HG03520 (cell line): ENCODE data around the gene PRR23E.

Experiments
- ATAC-seq: cut with Tn5 transposase; IDR thresholded peaks from one replicate; pipeline ENCODE4 v1.9.1; 2021; ENCODE audit warnings: mild to moderate bottlenecking, moderate library complexity; ENCODE audit not compliant: unreplicated experiment

The PRR23E gene

DNA sequence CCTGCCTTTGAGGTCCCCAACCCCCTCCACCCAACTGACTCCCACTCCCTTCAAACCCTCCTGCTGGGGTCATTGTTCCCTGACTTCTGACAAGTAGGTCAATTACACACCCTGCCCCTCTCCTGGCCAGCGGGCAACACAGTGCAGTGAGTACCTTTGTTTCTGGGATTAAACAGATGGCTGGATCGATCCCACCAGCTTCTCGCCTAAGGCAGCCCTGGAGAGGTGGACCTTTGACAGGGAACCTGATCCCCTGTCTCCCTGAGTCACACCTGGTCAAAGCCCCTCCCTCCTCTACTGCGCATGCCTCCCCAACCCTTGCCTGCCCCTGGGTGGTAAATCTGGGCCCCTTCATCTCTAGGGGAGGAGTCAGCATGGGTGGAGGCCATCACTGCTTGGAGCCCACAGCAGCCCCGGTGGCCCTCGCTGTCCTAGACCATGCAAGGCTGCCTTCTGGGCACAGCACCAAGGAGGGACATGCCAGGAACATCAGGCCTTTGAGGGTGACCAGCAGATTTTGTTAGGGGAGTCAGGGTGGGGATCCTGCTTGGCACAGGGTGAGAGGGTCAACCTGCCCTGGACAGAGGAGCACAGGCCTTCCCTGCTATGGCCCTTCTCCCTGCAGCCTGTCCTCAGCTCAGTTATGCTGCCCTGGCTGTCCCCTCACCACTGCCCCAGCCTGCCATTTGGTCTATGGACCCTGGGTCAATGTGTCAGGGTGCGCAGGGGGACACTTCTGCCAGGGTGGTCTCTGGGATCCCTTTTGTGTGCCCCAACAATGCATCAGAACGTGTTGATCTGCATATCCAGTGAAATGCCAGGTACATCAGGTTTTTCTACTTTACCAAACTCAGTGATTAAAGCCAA lies 9.8 kb upstream of the PRR23E start:
- ATAC-seq: no peak

DNA sequence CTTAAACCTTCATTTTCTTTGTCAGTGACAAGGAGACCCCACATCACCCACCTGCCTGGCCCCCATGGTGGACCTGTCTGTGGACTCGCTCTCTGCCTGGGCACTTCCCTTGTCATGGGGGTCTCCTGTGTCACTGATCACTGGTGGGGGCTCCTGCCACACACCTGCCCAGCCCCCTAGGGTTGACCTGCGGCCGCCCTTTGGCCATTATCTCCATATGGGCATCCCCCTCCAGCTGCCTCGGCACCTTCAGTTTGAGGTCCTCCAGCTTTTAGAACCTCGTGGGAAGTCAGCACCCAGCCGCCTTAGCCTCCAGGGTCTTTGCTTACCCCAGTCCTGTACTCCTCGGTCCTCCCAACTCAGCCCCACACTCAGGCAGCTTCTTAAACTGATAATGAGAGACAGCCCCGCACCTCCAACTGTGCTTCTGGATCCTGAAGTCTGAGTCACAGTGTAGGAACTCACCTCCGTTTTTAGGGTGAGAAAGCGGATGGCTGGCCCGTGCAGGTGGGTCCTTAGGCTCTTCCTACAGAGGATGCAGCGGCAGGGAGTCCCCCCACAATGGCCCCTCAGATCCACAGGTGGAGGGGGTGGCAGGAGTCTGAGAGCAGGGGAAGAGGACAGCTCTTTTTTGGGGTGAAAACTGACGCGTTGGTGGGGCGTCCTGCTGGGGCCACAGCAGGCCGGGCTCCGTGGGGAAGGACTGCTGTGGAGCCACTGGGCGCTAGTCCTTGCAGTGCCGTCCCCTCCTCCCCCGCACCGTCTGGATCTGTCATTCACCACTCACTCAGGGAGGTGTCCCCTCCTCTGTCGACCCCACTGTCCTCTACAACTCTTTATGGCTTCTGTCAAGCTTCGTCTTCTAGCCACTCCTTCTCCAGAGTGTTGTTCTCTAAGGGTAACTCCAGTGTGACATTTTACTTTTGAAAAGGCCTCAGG lies 8.7 kb upstream of the PRR23E start:
- ATAC-seq: no peak

DNA sequence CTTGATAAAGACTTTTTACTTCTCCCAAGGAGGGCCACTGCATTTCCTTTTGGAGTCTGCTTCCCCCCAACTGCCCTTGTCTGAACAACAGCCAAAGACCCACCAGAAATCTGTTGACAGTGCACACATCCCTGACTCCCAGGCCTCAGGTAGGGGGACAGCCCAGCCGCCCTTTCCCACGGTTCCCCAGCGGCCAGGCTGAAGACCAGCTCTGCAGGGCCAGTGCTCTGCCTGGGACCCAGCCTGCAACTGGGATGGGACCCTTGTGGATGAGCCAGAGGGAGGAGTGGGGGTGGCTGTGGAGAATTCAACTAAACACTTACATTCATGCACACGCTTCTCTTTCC lies 8.1 kb upstream of the PRR23E start:
- no peak for ATAC-seq

DNA sequence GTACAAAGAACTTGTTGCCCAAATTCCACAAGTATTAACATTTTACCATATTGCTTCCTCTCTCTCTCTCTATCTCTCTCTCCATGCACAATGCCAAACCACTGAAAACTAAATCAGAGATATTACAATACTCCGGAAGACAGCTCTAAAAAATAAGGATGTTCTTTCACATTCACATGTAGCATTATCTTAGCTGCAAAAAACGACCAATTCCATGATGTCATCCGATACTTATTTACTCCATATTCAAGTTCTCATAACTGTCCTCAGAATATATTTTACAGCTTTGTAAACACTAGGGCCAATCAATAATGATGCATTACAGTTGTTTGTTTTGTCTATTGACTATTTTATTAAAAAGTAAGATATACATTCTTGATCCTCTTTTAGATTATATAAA lies 7.7 kb upstream of the PRR23E start:
- ATAC-seq: no peak

DNA sequence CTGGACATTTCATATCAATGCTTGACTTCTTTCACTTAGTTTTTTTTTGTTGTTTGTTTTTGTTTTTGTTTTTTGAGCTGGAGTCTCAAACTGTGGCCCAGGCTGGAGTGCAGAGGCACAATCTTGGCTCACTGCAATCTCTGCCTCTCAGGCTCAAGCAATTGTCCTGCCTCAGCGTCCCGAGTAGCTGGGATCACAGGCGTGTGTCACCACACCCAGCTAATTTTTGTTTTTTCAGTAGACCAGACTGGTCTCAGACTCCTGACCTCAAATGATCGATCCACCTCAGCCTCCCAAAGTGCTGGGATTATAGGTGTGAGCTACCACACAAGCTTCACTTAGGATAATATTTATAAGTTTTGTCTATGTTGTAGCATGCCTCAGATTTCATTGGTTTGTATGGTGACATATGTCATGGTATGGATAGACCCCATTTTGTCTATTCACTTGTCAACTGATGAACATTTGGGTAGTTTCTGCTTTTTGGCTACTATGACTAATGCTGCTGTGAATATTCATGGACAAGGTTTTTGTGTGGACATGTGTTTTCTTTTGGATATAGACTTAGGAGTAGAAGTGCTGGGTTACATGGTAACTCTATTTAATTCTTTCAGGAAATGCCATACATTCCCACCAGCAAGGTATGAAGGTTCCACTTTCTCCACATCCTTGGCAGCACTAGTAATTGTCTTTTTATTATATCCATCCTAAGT lies 6.8 kb upstream of the PRR23E start:
- ATAC-seq: no peak

DNA sequence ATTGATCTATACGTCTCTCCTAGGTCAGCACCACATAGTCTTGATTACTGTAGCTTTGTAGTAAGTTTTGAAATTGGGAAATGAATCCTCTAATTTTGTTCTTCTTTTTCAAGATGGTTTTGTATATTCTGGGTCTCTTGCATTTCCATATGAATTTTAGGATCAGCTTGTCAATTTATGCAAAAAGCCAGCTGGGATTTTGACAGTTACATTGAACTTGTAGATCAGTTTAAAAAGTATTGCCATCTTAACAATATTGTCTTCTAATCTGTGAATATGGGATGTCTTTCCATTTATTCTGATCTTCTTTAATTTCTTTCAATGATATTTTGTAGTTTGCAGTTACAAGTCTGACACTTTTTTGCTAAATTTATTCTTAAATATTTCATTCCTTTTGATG lies 5.6 kb upstream of the PRR23E start:
- no peak for ATAC-seq

DNA sequence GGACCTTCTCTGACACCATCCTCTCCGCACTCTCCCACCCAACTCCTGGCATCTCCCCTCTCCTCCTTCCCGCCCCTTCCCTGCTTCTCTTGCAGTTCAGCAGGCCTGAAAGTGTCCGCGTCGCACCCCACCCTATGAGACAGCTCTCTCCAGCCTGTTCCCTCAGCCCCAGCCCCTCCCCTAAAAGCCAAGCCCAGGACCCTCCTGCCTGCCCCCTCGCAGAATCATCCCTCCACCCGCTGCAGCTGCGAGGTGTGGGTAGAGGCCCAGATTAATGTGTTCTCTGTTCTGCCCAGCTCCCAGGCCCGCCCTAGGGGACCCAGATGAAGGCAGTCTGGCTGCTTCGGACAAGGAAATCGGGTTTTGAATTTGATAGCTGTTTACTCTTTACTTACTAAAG lies 410 bp downstream of the PRR23E start:
- ATAC-seq: no peak

DNA sequence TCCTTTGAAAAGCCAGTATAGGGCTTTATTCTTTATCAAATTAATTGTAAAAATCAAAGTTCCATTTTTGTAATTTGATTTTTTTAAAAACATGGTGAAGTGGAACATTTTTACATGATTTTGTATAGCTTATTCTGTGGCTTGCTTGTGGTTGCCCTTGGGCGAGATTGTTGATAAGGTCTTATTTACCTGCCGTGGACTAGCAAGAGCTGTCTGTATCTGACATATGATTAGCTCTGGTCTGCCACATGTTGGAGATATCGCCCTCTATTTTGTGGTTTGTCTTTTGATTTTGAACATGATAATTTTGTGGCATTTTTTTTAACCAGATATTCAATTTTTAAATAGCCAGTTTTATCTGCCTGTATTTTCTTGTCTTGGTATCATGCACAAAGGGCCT lies 844 bp downstream of the PRR23E start:
- no peak for ATAC-seq

DNA sequence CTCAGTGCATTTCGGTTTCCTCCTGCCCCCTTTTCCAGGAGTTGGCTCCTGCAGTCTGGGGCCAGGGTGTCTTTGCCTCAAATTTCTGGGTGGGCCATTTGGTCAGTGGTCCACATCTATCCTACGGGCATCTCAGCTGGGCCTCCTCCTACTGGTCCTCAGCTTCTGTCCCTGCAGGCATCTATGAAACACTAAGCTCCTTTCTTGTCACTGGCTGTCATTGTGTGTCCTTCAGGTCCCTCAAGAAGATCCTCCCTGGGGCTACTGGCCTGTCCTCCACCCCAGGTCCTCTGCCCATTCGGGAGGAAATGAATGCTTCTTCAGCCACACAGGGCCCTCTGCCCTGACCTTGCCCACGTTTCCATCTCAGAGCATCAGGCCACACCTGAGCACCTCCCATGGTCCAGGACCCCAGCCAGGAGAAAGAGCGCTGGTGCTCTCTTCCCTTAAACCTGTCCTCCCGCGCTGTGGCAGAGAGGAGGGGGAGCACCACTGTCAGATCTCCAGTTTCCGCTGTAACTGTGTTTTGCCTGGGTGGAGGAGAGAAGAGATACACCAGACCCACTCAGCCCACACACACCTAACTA lies 1.8 kb downstream of the PRR23E start:
- ATAC-seq: no peak

DNA sequence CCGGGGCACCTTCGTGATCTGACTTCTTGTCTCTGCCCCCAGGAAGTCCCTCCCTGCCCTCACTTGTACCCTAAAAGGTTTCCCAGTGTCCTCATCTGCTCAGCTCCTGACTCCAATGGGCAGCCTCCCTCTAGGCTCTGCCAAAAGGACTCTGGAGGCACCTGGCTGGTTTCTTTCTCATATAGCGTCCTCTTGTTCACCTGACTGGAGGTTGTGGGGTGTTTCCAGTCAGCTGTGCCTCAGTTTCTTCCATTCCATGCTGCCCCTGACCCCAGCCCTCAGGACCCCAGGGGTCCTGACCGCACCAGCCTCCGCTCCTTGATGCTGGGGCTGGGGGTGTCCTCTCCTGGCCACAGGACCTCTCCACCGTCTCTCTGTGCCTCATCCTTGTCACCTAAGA lies 2.5 kb downstream of the PRR23E start:
- ATAC-seq: no peak

DNA sequence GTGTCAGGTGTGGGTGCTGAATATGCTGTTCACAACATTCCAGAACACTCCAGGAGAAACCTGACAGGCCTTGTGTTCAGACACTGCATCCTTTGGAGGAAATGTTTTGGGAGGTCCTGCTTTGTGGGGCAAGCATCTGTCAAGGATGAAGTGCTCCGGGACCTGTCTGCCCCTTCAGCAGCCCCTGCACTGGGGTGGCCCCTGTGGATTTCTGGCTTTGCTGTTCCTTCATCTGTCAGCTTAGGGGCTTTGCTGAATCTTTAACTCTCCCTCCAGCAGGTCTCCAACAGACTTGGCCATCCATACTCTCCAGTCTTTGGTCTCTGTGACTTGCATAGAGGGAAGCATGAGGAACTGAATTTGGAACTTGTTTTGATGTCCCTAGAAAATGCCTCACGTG lies 3.1 kb downstream of the PRR23E start:
- ATAC-seq: no peak

DNA sequence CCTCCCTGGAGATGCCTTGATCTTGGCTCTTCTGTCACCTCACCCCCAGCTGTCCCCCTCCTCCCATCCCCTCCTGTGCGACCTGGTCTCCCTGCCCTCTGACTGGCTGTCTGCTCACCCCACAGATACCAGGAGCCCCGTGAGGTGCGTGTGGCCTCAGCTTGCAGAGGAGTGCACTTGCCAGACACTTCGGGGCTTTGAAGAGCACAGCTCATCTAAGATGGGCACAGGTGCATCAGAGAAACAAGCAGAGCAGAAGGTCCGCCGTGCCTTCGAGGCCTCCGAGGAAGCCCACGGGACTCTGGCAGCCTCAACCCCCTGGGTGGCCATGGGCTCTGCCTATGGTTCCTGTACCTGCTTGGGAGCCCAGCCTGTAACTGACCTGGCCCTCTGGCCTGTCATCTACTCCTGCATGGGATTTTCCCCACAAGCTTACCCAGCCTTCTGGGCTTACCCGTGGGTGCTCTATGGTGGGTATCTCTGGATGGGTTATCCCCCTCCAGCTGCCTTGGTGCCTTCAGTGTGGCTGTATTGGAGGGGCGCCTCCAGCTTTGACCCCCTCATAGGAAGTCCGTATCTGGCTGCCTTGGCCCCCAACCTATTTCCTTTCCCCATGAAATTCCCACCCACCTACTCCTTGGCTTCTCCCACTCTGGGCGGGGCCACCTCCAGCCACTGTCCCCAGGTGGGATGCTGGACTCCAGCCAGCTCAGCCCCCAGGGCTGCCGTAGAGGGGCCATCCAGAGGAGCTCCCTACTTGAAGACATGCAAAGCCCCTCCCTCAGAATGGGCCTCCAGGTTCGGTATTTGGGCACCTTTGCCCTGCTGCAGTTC lies 3.8 kb downstream of the PRR23E start:
- ATAC-seq: no peak

DNA sequence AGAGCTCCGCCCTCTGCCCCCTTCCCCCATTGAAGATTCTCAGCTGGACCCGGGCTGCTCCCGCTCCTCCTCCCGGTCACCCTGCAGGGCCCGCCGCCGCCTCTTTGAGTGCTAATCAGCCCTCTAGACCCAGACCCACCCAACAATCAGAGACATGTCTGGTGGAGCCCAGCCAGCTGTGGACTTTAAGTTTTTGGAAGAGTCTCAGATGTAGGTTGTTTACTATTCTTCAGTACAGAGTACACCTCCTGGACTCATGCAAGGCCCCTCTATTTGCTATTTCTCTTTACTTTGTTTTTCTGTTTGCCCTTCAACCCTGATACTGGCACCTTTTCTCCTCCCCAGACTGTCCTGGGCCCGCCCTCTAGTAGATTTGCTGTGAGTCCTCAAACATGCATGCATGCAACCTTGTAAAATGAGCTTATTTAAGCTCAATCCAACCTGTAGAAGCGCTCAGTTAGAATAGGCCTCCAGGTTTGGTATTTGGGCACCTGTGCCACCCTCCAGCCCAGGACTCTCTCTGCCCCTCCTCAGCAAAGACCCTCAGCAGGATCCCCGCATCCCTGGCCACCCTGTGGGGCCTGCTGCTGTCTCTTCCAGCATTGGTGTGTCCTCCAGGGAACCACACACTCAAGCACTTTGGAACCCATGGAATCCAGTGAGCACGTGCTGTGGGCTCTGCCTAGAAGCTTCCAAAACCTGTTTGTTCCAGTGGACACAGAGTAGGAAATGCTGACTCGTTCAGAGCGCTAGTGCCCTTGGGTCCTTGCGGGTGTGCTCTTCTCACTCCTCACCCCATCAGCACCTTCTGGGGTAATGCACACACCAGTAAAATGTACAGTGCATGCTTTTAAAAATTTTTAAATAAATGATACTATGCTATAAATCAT lies 4.6 kb downstream of the PRR23E start:
- no peak for ATAC-seq

DNA sequence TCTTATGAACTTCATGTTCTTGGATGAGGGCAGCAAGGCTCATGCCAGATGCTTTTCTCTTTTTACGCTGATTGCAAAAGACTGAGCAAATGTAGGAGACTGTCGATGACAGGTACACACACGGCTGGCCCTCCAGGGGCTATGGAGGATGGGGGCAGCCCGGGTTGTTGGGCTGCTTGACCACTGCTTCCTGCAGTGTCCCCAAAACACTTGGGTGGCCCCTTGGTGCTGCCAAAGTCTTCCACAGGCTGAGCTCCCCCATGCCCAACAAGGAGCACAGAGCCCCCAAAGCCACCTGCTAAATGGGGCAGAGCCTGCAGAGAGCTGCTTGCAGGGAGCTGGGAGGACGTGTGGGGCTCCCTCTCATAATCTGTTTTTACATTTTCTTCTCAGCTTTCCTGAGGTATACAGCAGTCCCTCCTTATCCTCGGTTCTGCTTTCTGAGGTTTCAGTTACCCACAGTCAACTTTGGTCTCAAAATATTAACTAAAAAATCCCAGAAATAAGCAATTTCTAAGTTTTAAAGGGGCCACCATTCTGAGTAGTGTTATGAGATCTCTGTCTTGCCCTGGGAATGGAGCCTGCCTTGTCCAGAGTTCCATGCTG lies 7.3 kb downstream of the PRR23E start:
- no peak for ATAC-seq

DNA sequence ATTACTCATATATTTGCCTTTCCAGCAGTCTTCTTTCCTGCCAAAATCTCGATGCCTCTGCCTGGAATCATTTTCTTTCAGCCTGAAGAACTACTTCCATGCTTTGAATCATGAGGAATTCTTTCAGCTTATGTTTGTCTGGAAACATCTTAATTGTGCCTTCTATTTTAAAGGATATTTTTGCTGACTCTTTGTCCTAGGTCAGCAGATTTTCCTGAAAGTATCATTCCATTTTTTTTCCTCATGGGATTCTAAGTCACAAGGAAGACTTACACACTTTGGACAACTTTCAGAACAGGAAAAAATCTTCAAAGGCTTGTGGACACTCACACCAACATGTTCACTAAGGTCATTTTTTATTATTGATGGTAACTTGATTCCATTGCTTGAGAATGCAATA lies 10.1 kb downstream of the PRR23E start:
- ATAC-seq: no peak

DNA sequence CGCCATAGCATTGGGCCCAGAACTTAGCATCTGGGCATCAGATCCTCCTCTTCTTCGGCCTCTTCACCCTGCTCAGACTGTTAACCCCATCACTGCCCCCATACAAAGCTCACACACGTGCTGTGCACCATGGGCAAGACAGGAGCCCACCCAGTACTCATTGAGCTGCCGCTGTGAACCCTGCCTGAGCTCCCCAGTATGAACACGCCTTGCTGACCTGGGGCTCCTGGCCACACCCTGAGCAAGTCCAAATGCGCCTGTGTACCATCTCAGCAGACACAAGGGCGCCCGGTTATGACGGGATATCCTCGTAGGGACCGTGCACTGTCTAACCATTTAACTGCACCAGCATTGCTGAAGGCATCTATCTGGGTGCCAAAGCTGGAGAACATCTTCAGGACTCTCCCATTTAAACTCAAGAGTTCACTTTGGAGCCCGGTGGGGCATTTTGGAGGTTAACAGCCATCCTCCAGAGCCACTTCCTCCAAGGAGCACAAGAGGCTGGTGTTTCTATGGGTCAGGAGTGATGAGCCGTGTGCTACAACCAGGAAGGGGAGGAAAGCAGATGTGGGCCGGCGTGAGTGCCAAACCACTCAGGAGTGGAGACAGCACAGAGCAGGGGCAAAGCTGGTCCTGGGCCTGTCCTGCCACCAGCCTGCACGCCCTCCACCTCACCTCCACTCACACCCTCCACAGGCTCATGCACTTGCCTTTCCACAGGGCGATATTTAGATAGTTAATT lies 12.1 kb downstream of the PRR23E start:
- ATAC-seq: no peak

DNA sequence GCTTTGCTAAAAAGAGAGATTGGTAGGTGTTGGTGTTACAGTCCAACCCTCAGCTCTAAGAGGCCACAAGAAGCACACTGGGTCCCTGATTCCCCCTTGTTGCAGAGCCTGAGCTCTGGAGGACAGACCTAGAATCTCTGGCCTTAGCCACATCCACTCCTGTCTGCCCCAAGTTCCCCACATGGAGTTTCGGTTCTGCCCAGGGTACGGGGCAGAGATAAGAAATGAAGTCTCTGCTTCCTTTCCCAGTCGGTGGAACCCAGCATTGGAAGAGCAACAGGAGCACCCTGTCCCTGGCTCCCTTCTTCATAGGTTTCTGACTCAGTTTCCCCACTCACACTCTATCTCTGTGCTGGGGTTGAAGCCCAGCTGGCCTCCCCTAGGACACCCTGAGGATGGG lies 13.2 kb downstream of the PRR23E start:
- no peak for ATAC-seq
